Activated CD4-positive, alpha-beta T cell treated with anti-CD3 and anti-CD28 coated beads for 36 hours (primary cell): ENCODE measurements around the gene CLCNKB. TPM values are rescaled to one million over a fixed set of nuclear protein-coding genes. Genes with fewer than 3 reads are reported as not detected.
A peak's percentile ranks its signal among the peaks of the same experiment; 100 is the strongest.
"Not testable (repeated sequence)": the region's sequence is repeated elsewhere in the genome, so short reads cannot be mapped to it uniquely, and the experiment has no call there.

Source experiments
- ATAC-seq: fragments of 200-7000 bp; cut with Tn5 transposase; one replicate; pipeline ENCODE4 v1.10.0; 2021; ENCODE audit warnings: mild to moderate bottlenecking, moderate library complexity
- CTCF ChIA-PET: fragments of 350-600 bp; sonication (Branson Sonifier 250); formaldehyde crosslinking; loops from one replicate; lab custom pipeline; 2021; ENCODE audit warnings: antibody characterized with exemption; lab: Charles Lee
- POLR2A ChIA-PET: fragments of 350-600 bp; sonication (Branson Sonifier 250); formaldehyde crosslinking; loops from one replicate; lab custom pipeline; 2021; ENCODE audit warnings: antibody characterized with exemption, inconsistent platforms; lab: Charles Lee
- DNase-seq: peaks from one replicate; pipeline ENCODE4 v3.0.0-alpha.2; 2020
- H3K27ac Mint-ChIP-seq: one replicate; pipeline ENCODE4 v1.8.0; 2021; ENCODE audit warnings: mixed read lengths
- H3K27me3 Mint-ChIP-seq: one replicate; pipeline ENCODE4 v1.8.0; 2021; ENCODE audit warnings: mixed read lengths
- H3K36me3 Mint-ChIP-seq: one replicate; pipeline ENCODE4 v1.8.0; 2021; ENCODE audit warnings: low read depth, mixed read lengths
- H3K4me1 Mint-ChIP-seq: one replicate; pipeline ENCODE4 v1.8.0; 2021; ENCODE audit warnings: mixed read lengths
- H3K4me3 Mint-ChIP-seq: one replicate; pipeline ENCODE4 v1.8.0; 2021; ENCODE audit warnings: mild to moderate bottlenecking, moderate library complexity, mixed read lengths
- H3K9me3 Mint-ChIP-seq: one replicate; pipeline ENCODE4 v1.8.0; 2021; ENCODE audit warnings: low read depth, mixed read lengths
- intact Hi-C, 2 experiments: fragments of 100-400 bp; cut with DNase I in 1 of 2; cut with micrococcal nuclease in 1 of 2; formaldehyde crosslinking; loops; one replicate each; pipeline versions ENCODE4 v1.14.2 to v1.15.1; 2022 to 2024; cut with DNase I, micrococcal nuclease
- total RNA-seq, 2 experiments: library from RNA; stranded (reverse); gene quantifications; one replicate each; pipeline ENCODE4 v1.2.3, GENCODE V29; 2021

The CLCNKB gene
- total RNA-seq, 2 experiments from 2014 or later, result not detected

DNA sequence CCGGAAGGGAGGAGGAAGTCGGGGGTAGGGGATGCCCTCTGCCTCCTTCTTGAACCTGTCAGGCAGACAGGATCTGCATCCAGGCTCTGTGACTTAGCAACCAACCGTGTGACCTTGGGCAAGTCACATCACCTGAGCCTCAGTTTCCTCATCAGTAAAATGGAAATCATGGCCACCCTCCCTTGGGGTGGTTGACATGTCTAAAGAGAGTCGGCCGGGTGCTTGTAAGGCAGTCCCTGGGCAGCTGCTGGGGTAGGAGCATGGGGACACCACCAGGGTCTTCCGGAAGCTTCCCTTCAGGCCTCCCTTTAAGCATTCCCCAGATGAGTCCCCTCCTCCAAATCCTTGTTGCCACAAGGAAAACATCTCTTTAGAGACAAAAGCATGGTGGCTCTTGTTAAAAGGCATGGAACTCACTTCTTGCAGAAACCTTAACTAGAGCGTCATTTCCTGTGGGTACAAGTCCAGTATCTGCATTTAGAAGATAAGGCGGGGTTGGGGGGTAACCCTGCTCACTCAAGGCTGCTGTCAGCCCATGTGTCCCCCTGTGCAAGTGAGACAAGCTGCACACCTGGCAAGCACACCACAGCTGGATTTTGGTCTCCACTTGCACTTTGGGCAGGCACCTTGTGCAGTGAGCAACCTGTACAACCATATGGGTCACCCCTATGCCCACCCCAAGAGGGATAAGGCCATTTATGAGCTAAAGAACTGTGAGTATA is 10.4 kb downstream of the CLCNKB start:
- POLR2A ChIA-PET, result no interaction called here
- DNase-seq (no peak), ATAC-seq (no peak)
- Mint-ChIP-seq H3K4me3 (no peak overlapping the region), H3K36me3 (no peaks in the 10 kb centered on the region), H3K9me3 (no peaks in the 10 kb centered on the region), H3K27ac (no peak overlapping the region), H3K27me3 (peaks cover 5% of the 10 kb centered on the region), H3K4me1 (peaks cover 8% of the 10 kb centered on the region)
- CTCF ChIA-PET, result interaction anchor here (0.6 to 1.6 kb wide), 4 partner anchors 40 to 482 kb away, joined by 3 to 4 read pairs (median 3); no protein-coding TSS in a partner anchor
- intact Hi-C loops, result no loop called here

DNA sequence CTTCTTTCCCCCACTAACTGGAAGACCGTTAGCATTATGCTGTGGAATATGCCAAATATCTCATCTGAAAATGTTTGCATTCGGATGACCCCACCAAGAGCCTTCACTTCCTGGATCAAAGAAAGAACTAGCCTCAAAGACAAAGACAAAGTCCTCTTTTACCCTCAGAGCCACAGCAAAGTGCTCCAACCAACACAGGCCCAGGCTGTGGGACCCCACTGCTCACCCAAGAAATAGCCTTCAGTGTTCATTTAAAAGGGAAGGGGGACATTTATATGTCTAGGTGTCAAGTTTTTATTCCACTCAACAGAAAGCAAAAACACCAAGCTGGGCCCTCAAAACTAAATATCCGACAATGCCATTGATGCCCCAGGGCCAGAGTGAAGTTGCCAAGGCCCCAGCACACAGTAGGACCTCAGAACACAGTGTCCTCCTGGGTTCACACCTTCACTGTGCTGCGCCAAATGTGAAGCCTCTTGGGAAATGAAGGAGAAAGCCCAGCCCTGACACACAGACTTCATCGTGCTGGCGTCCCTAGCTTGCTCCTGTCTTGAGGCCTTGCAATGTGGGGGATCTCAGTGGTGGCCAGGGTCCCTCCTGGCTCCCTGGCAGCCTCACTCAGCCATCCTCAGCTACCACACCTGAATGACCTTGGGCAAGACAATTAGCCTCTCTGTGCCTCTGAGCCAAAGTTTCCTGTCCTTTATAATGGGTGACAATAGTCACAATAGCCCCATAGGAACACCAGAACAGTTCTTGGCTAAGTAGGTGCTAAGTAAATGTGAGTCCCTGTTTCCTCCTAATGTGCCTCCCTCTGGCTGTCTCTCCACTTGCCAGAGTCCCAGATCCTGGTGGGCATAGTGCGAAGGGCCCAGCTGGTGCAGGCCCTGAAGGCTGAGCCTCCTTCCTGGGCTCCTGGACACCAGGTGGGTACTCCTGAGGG is 11.3 kb downstream of the CLCNKB start:
- no peak for DNase-seq
- CTCF ChIA-PET, result interaction anchor here (0.6 to 1.7 kb wide), 4 partner anchors 24 to 483 kb away, joined by 3 to 4 read pairs (median 4); no protein-coding TSS in a partner anchor
- no peak overlapping the region for H3K4me3 Mint-ChIP-seq

DNA sequence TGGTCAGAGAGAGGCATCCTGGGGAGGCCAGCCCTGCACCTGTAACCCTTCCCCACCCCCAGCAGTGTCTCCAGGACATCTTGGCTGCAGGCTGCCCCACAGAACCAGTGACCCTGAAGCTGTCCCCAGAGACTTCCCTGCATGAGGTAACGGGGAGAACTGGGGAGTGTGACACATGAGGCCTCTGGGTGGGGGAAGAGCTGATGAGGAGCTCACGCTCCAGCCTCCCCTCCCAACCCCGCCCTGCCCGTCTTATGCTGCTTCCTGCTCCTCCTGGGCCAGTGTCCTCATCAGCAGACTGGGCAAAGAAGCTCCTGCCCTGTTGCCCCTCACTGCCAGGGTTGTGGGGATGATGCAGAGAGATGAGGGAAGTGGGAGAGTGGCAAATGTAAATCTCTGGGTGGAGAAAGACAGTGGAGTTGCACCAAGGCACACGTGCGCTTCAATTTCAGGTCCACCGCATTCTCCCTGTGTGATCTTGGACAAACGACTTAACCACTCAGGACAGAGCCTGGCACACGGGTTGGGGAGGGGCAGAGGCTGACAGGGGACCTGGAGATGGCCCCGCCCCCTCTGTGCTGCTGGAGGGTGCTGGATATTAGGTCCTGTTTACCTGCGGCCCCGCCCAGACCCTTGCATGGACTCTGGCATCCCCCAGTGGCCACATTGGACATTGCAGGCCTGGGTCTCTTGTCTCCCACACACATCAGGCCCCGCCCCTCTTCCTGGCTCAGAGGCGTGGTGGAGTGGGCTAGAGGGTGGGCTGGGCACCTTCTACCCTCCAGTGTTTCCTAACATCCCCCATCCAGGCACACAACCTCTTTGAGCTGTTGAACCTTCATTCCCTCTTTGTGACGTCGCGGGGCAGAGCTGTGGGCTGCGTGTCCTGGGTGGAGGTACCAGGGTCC is 12.3 kb downstream of the CLCNKB start:
- H3K27me3 Mint-ChIP-seq, result no peaks in the 10 kb centered on the region
- H3K9me3 Mint-ChIP-seq, result no peaks in the 10 kb centered on the region
- no peaks in the 10 kb centered on the region for H3K36me3 Mint-ChIP-seq
- peak overlapping the region; percentile 42 for H3K27ac Mint-ChIP-seq
- peaks cover 6% of the 10 kb centered on the region for H3K4me1 Mint-ChIP-seq
- ChIA-PET CTCF (interaction anchor here (0.7 to 1.7 kb wide), 3 partner anchors 23 to 484 kb away, joined by 3 to 4 read pairs (median 4); no protein-coding TSS in a partner anchor), POLR2A (no interaction called here)
- peak; percentile 99 for ATAC-seq
- intact Hi-C loops, result loop anchor here (1.0 to 2.0 kb wide), 6 partner anchors 23 to 264 kb away; no protein-coding TSS in a partner anchor
- no peak overlapping the region for H3K4me3 Mint-ChIP-seq
- peak; percentile 94 for DNase-seq

More for the DNA sequence above, 11.3 kb downstream of the CLCNKB start:
- Mint-ChIP-seq H3K9me3 (no peaks in the 10 kb centered on the region), H3K4me1 (peaks cover 6% of the 10 kb centered on the region), H3K27ac (no peak overlapping the region), H3K27me3 (peaks cover 3% of the 10 kb centered on the region), H3K36me3 (no peaks in the 10 kb centered on the region)
- ATAC-seq, result no peak
- POLR2A ChIA-PET, result no interaction called here
- intact Hi-C loops, result no loop called here

- intact Hi-C loops, result loop anchor here (1.0 to 2.0 kb wide), 6 partner anchors 24 to 264 kb away; no protein-coding TSS in a partner anchor
- H3K27me3 Mint-ChIP-seq, DNase-seq, H3K27ac Mint-ChIP-seq, H3K9me3 Mint-ChIP-seq, H3K4me3 Mint-ChIP-seq, H3K36me3 Mint-ChIP-seq, ATAC-seq, POLR2A ChIA-PET, H3K4me1 Mint-ChIP-seq: not testable (repeated sequence)
- CTCF ChIA-PET, result interaction anchor here (1.0 to 1.7 kb wide), 2 partner anchors 23 to 47 kb away, joined by 3 to 4 read pairs; no protein-coding TSS in a partner anchor
These were observed 12.9 kb downstream of the CLCNKB start for GRCh38 chr1:16056521-16056912.

DNA sequence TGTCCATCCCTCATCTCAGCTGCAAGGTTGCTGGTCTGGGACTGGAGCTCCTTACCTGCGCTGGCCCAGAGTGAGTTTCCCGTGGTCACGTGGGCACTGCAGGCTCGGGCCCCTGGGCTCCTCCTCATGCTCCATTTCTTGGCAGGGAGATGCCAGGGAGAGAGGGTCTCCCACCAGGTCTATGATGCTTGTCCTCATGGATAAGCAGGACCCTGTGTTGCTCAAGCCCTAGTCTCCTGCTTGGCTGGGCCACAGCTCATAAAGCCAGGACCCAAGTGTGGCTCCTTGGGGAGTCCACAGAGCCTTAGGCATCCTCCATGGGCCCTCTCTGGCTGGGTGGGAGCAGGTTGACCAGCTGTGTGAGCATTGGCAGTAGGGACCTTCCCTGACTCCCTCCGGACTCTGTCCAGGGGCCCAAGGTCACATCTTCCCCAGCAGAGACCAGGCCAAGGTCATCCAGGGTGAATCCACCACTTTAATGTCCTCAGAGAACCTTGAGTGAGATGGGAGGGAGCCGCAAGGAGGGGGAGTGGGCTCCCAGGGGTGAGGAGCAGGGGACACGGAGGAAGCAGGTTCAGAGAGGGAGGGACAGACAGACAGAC is 13.8 kb downstream of the CLCNKB start:
- POLR2A ChIA-PET, H3K27ac Mint-ChIP-seq, H3K4me1 Mint-ChIP-seq, ATAC-seq, H3K9me3 Mint-ChIP-seq, DNase-seq, H3K4me3 Mint-ChIP-seq, H3K36me3 Mint-ChIP-seq, H3K27me3 Mint-ChIP-seq: not testable (repeated sequence)
- intact Hi-C loops, result loop anchor here (1.0 to 2.0 kb wide), 2 partner anchors 24 to 25 kb away; no protein-coding TSS in a partner anchor
- CTCF ChIA-PET, result interaction anchor here (1.0 kb wide), 1 partner anchor 48 kb away, joined by 3 read pairs; no protein-coding TSS in a partner anchor

GRCh38 chr1:16058394-16059120 is 15.0 kb downstream of the CLCNKB start:
- H3K9me3 Mint-ChIP-seq, ATAC-seq, H3K4me3 Mint-ChIP-seq, POLR2A ChIA-PET, H3K36me3 Mint-ChIP-seq, H3K4me1 Mint-ChIP-seq, H3K27me3 Mint-ChIP-seq, H3K27ac Mint-ChIP-seq, DNase-seq: not testable (repeated sequence)
- intact Hi-C loops, result loop anchor here (1.0 kb wide), 1 partner anchor 21 kb away; no protein-coding TSS in a partner anchor
- CTCF ChIA-PET, result interaction anchor here (0.6 to 0.7 kb wide), 2 partner anchors 28 to 267 kb away, joined by 3 to 4 read pairs; no protein-coding TSS in a partner anchor

DNA sequence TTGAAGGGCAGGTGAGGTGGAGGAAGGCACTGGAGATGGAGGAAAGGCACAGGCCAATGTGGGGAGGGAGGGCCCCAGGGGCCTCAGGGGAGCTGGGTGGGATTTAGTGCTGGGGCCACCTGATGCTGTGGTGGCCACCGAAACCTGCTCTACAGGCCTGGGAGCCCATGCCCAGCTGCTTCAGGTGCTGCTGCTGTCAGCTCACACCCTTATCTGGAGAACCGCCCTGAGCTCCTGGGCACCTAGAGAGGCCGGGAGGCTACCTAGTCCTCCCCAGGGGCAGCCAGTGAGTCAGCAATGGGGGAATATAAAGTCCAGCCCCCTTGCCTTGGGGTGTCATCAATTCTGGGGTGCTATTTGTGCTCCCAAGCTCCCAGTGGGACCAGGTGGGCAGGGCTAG is 17.7 kb downstream of the CLCNKB start:
- DNase-seq (no peak), ATAC-seq (no peak)
- H3K9me3 Mint-ChIP-seq, result no peaks in the 10 kb centered on the region
- POLR2A ChIA-PET, result no interaction called here
- H3K4me1 Mint-ChIP-seq, result peaks cover under 1% of the 10 kb centered on the region
- no peak overlapping the region for H3K27ac Mint-ChIP-seq
- H3K27me3 Mint-ChIP-seq, result peaks cover 3% of the 10 kb centered on the region
- H3K4me3 Mint-ChIP-seq, result no peak overlapping the region
- H3K36me3 Mint-ChIP-seq, result no peaks in the 10 kb centered on the region
- CTCF ChIA-PET, result no interaction called here
- intact Hi-C loops, result no loop called here

DNA sequence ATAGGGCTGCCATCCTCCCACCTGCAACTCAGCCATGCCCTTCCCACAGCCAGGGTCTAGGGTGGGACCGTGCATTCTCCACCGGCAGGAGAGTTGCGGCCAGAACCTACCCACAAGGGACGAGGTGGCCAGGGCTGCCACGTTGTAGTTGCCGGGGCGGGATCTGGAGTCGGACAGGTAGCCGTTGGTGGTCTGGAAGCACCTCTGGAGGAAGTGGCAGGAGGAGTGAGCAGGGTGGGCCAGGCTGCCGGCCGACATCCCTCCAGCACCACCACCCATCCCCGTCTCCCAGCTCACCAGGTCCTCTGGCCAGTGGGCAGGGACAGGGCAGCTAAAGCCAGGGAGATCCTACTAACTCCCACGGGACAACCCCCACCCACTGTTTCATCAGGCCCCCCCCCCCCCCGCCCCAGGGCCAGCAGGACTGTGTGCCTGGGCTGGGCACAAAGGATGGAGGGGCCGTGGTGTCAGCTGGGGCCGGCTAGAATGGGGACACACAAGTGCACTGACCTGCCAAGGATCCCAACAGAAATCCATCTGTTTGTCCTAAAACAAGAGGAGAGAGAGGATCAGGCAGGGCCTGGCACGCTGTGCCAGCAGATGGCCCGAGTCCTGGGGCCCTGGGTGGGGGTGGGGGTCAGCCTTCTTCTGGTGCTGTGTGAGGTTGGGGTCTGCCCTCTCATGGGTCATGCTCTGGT is 18.6 kb downstream of the CLCNKB start:
- CTCF ChIA-PET, POLR2A ChIA-PET, H3K9me3 Mint-ChIP-seq, H3K27me3 Mint-ChIP-seq, H3K27ac Mint-ChIP-seq, H3K4me1 Mint-ChIP-seq, DNase-seq, ATAC-seq, H3K4me3 Mint-ChIP-seq, H3K36me3 Mint-ChIP-seq: not testable (repeated sequence)
- intact Hi-C loops, result loop anchor here in 1 of 2 experiments (1.0 kb wide), 1 partner anchor 21 kb away; no protein-coding TSS in a partner anchor

- H3K27ac Mint-ChIP-seq, H3K4me1 Mint-ChIP-seq, CTCF ChIA-PET, H3K27me3 Mint-ChIP-seq, H3K4me3 Mint-ChIP-seq, DNase-seq, H3K9me3 Mint-ChIP-seq, H3K36me3 Mint-ChIP-seq, ATAC-seq, POLR2A ChIA-PET: not testable (repeated sequence)
- intact Hi-C loops, result loop anchor here in 1 of 2 experiments (1.0 kb wide), 1 partner anchor 21 kb away; no protein-coding TSS in a partner anchor
These were observed 19.1 kb downstream of the CLCNKB start for GRCh38 chr1:16062687-16063075.
